ENCODE data around the gene ADARB2.

Gene ADARB2

DNA sequence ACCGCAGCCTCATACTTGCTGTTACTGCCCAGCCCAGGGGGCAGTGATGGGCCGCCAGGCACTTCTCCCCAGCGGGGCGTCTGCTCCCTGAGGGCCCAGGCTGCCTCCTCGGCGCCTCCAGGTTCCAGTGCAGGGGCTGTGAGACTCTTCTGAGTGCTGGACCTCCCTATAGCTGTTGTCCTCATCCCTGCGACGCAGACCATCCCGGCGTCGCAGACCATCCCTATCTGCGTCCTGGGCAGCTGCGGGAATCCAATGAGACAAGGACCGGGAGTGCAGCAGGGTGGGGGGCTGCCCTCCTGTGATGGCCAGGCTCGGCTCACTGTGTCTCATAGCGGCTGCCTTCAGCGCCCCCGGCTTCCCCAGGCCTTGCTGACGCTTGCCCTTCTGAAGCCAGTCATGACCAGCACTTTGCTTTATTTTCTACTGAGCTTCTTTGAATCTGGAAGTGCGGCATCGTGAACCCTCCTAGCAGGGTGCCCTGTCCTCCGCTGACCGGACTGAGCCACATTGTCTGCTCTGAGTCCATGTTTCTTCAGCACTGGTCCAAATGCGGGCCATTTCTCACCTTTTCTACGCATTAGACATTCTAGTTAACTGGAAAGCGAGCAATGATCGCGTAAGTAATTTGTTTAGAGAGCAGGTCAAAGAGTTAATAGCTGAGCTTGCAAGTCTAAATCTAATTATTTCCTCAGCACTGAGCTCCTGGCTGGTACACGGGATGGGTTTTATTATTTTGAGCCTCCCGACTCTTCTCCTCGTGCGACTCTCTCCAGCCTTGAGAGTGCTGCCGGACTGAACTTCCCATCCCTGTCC, 341.6 kb downstream of the ADARB2 start:
- H3K36me3 ChIP-seq (ENCODE audit: control insufficient read depth in 1 of 2, insufficient read depth in 2 of 2, low read length in 2 of 2) = no peaks in the 10 kb centered on the region
- H3K4me3 ChIP-seq (ENCODE audit: low read depth in 1 of 2, low read length in 2 of 2) = no peak overlapping the region
- H3K4me1 ChIP-seq (ENCODE audit: control insufficient read depth in 1 of 2, insufficient read depth in 2 of 2, low read length in 2 of 2) = no peaks in the 10 kb centered on the region
- H3K9me3 ChIP-seq (ENCODE audit: control insufficient read depth in 1 of 2, low read length in 2 of 2) = no peaks in the 10 kb centered on the region
- H3K27ac ChIP-seq (ENCODE audit: low read length) = no peak overlapping the region
- no peaks in the 10 kb centered on the region for H3K27me3 ChIP-seq (ENCODE audit: low read depth, low read length)

- Histone ChIP-seq H3K27ac (ENCODE audit: low read length) (no peak overlapping the region), H3K36me3 (ENCODE audit: control insufficient read depth in 1 of 2, insufficient read depth in 2 of 2, low read length in 2 of 2) (no peaks in the 10 kb centered on the region), H3K4me3 (ENCODE audit: low read depth in 1 of 2, low read length in 2 of 2) (no peak overlapping the region), H3K4me1 (ENCODE audit: control insufficient read depth in 1 of 2, insufficient read depth in 2 of 2, low read length in 2 of 2) (no peaks in the 10 kb centered on the region), H3K9me3 (ENCODE audit: control insufficient read depth in 1 of 2, low read length in 2 of 2) (no peaks in the 10 kb centered on the region), H3K27me3 (ENCODE audit: low read depth, low read length) (no peaks in the 10 kb centered on the region)
These were observed 342.3 kb downstream of the ADARB2 start for GRCh38 chr10:1395025-1395480.

GRCh38 chr10:1394155-1394912, 343.0 kb downstream of the ADARB2 start:
- no peaks in the 10 kb centered on the region for H3K4me1 ChIP-seq (ENCODE audit: control insufficient read depth in 1 of 2, insufficient read depth in 2 of 2, low read length in 2 of 2)
- H3K36me3 ChIP-seq (ENCODE audit: control insufficient read depth in 1 of 2, insufficient read depth in 2 of 2, low read length in 2 of 2) = no peaks in the 10 kb centered on the region
- no peaks in the 10 kb centered on the region for H3K27me3 ChIP-seq (ENCODE audit: low read depth, low read length)
- no peak overlapping the region for H3K4me3 ChIP-seq (ENCODE audit: low read depth in 1 of 2, low read length in 2 of 2)
- H3K9me3 ChIP-seq (ENCODE audit: control insufficient read depth in 1 of 2, low read length in 2 of 2) = no peaks in the 10 kb centered on the region
- no peak overlapping the region for H3K27ac ChIP-seq (ENCODE audit: low read length)

DNA sequence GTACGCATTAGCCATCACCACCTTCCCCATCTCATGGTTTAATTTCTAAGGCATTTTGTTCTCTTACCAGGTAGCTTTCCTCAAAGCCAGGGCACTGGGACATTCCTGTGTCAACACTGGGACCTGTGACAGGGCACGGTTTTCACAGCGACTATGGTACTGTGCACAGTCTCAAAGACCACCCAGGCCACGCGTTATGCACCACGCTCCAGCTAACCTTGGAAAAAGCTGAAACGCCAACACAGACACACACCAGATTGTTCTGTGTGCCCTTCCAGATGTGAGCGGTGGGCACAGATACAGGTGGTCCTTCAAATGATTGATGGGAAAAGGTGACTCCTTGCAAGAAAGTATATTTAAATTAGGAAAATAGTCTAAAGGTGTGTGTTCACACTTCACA, 343.8 kb downstream of the ADARB2 start:
- H3K4me1 ChIP-seq (ENCODE audit: control insufficient read depth in 1 of 2, insufficient read depth in 2 of 2, low read length in 2 of 2) = no peaks in the 10 kb centered on the region

GRCh38 chr10:1392127-1392526, 345.2 kb downstream of the ADARB2 start:
- Histone ChIP-seq H3K4me1 (ENCODE audit: control insufficient read depth in 1 of 2, insufficient read depth in 2 of 2, low read length in 2 of 2) (no peaks in the 10 kb centered on the region), H3K27ac (ENCODE audit: low read length) (no peak overlapping the region), H3K27me3 (ENCODE audit: low read depth, low read length) (no peaks in the 10 kb centered on the region), H3K4me3 (ENCODE audit: low read depth in 1 of 2, low read length in 2 of 2) (no peak overlapping the region), H3K36me3 (ENCODE audit: control insufficient read depth in 1 of 2, insufficient read depth in 2 of 2, low read length in 2 of 2) (no peaks in the 10 kb centered on the region), H3K9me3 (ENCODE audit: control insufficient read depth in 1 of 2, low read length in 2 of 2) (no peaks in the 10 kb centered on the region)

More for the DNA sequence above, 343.8 kb downstream of the ADARB2 start:
- no peaks in the 10 kb centered on the region for H3K9me3 ChIP-seq (ENCODE audit: control insufficient read depth in 1 of 2, low read length in 2 of 2)
- no peak overlapping the region for H3K27ac ChIP-seq (ENCODE audit: low read length)
- H3K36me3 ChIP-seq (ENCODE audit: control insufficient read depth in 1 of 2, insufficient read depth in 2 of 2, low read length in 2 of 2) = no peaks in the 10 kb centered on the region
- no peak overlapping the region for H3K4me3 ChIP-seq (ENCODE audit: low read depth in 1 of 2, low read length in 2 of 2)
- no peaks in the 10 kb centered on the region for H3K27me3 ChIP-seq (ENCODE audit: low read depth, low read length)

DNA sequence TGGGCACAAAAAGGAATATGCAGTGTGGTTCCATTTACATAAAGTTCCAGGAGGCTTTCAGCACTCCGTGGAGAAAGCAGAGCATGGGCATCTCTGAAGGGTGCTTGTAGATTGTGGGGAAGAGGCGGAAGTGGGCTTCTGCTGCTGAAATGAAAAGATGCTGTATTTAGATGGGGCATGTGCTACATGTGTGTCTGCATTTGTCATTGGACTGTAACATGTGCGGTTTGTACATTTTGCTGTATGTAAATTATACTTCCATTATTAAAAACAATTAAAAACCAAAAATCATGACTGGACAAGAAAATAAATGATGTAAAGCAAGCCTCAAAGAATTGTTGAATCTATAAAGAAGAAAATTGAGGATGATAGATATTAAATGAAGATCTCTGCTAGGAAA, 347.1 kb downstream of the ADARB2 start:
- H3K9me3 ChIP-seq (ENCODE audit: control insufficient read depth in 1 of 2, low read length in 2 of 2) = no peaks in the 10 kb centered on the region

GRCh38 chr10:1384026-1384425, 353.3 kb downstream of the ADARB2 start:
- no peak overlapping the region for H3K27ac ChIP-seq (ENCODE audit: low read length)
- no peaks in the 10 kb centered on the region for H3K4me1 ChIP-seq (ENCODE audit: control insufficient read depth in 1 of 2, insufficient read depth in 2 of 2, low read length in 2 of 2)
- H3K36me3 ChIP-seq (ENCODE audit: control insufficient read depth in 1 of 2, insufficient read depth in 2 of 2, low read length in 2 of 2) = no peaks in the 10 kb centered on the region
- no peaks in the 10 kb centered on the region for H3K9me3 ChIP-seq (ENCODE audit: control insufficient read depth in 1 of 2, low read length in 2 of 2)
- H3K4me3 ChIP-seq (ENCODE audit: low read depth in 1 of 2, low read length in 2 of 2) = no peak overlapping the region
- no peaks in the 10 kb centered on the region for H3K27me3 ChIP-seq (ENCODE audit: low read depth, low read length)

More for the DNA sequence above, 347.1 kb downstream of the ADARB2 start:
- Histone ChIP-seq H3K4me1 (ENCODE audit: control insufficient read depth in 1 of 2, insufficient read depth in 2 of 2, low read length in 2 of 2) (no peaks in the 10 kb centered on the region), H3K27me3 (ENCODE audit: low read depth, low read length) (no peaks in the 10 kb centered on the region), H3K27ac (ENCODE audit: low read length) (no peak overlapping the region), H3K36me3 (ENCODE audit: control insufficient read depth in 1 of 2, insufficient read depth in 2 of 2, low read length in 2 of 2) (no peaks in the 10 kb centered on the region), H3K4me3 (ENCODE audit: low read depth in 1 of 2, low read length in 2 of 2) (no peak overlapping the region)

DNA sequence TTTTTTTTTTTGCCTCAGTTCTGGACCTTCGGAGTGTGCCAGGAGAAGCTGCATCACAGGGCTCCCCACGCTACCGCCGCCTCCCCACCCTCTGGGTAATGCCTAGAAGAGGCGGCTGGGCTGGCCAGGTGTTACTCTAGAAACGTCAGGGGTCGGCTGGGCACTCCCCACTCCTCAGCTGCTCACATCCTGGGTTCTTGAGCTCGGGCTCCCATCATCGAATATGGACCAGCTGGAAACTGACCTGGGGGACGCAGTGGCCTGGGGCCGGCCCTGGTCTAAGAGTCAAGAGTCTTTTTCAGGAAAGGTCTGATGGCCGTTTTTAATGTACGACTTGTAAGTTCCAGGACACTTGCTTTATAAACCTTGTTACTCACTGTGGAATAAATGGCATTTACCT, 354.6 kb downstream of the ADARB2 start:
- Histone ChIP-seq H3K36me3 (ENCODE audit: control insufficient read depth in 1 of 2, insufficient read depth in 2 of 2, low read length in 2 of 2) (no peaks in the 10 kb centered on the region), H3K27ac (ENCODE audit: low read length) (no peak overlapping the region), H3K27me3 (ENCODE audit: low read depth, low read length) (no peaks in the 10 kb centered on the region), H3K9me3 (ENCODE audit: control insufficient read depth in 1 of 2, low read length in 2 of 2) (no peaks in the 10 kb centered on the region), H3K4me1 (ENCODE audit: control insufficient read depth in 1 of 2, insufficient read depth in 2 of 2, low read length in 2 of 2) (no peaks in the 10 kb centered on the region), H3K4me3 (ENCODE audit: low read depth in 1 of 2, low read length in 2 of 2) (no peak overlapping the region)

DNA sequence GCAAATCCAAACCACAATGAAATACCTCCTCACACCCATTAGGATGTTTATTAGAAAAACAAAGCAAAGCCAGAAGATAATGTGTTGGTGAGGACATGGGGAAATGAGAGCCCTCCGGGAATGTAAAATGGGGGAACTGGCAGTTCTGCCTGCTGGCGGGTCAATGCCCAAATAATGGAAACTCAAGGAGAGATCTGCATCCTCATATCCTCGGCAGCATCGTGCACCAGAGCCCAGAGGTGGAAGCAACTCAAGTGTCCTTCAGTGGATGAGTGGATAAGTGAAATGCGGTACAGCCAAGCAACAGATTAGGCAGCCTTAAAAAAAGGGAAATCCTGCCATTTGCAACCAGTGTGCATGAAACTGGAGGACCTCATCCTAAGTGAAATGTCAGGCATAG, 356.0 kb downstream of the ADARB2 start:
- H3K36me3 ChIP-seq (ENCODE audit: control insufficient read depth in 1 of 2, insufficient read depth in 2 of 2, low read length in 2 of 2) = no peaks in the 10 kb centered on the region
- no peaks in the 10 kb centered on the region for H3K27me3 ChIP-seq (ENCODE audit: low read depth, low read length)
- no peak overlapping the region for H3K4me3 ChIP-seq (ENCODE audit: low read depth in 1 of 2, low read length in 2 of 2)
- H3K4me1 ChIP-seq (ENCODE audit: control insufficient read depth in 1 of 2, insufficient read depth in 2 of 2, low read length in 2 of 2) = no peaks in the 10 kb centered on the region
- no peaks in the 10 kb centered on the region for H3K9me3 ChIP-seq (ENCODE audit: control insufficient read depth in 1 of 2, low read length in 2 of 2)
- no peak overlapping the region for H3K27ac ChIP-seq (ENCODE audit: low read length)

- Histone ChIP-seq H3K4me1 (ENCODE audit: control insufficient read depth in 1 of 2, insufficient read depth in 2 of 2, low read length in 2 of 2) (no peaks in the 10 kb centered on the region), H3K36me3 (ENCODE audit: control insufficient read depth in 1 of 2, insufficient read depth in 2 of 2, low read length in 2 of 2) (no peaks in the 10 kb centered on the region), H3K4me3 (ENCODE audit: low read depth in 1 of 2, low read length in 2 of 2) (no peak overlapping the region), H3K27me3 (ENCODE audit: low read depth, low read length) (no peaks in the 10 kb centered on the region), H3K9me3 (ENCODE audit: control insufficient read depth in 1 of 2, low read length in 2 of 2) (no peaks in the 10 kb centered on the region), H3K27ac (ENCODE audit: low read length) (no peak overlapping the region)
These were observed 357.1 kb downstream of the ADARB2 start for GRCh38 chr10:1380088-1380671.

- Histone ChIP-seq H3K4me3 (ENCODE audit: low read depth in 1 of 2, low read length in 2 of 2) (no peak overlapping the region), H3K4me1 (ENCODE audit: control insufficient read depth in 1 of 2, insufficient read depth in 2 of 2, low read length in 2 of 2) (no peaks in the 10 kb centered on the region), H3K27me3 (ENCODE audit: low read depth, low read length) (no peaks in the 10 kb centered on the region), H3K9me3 (ENCODE audit: control insufficient read depth in 1 of 2, low read length in 2 of 2) (no peaks in the 10 kb centered on the region), H3K27ac (ENCODE audit: low read length) (no peak overlapping the region), H3K36me3 (ENCODE audit: control insufficient read depth in 1 of 2, insufficient read depth in 2 of 2, low read length in 2 of 2) (no peaks in the 10 kb centered on the region)
These were observed 357.7 kb downstream of the ADARB2 start for GRCh38 chr10:1379601-1380000.

All from muscle layer of duodenum (tissue), 2 donors.